ENCODE results near the gene RIMKLB.
"Not testable (repeated sequence)": the region's sequence is repeated elsewhere in the genome, so short reads cannot be mapped to it uniquely, and the experiment has no call there.

- not testable (repeated sequence) for TF ChIP-seq ARNTL (CRISPR knock-in tag; IDR thresholded peaks at IDR 0.05; ENCODE audit: borderline replicate concordance, low read depth); ESRRG (CRISPR knock-in tag; IDR thresholded peaks at IDR 0.05); CREB5 (CRISPR knock-in tag; IDR thresholded peaks at IDR 0.05; ENCODE audit: low read depth); ZNF565 (CRISPR knock-in tag; conservative IDR thresholded peaks at IDR 0.05; ENCODE audit: low read depth); ZFP30 (CRISPR knock-in tag; IDR thresholded peaks at IDR 0.05)
Measured at GRCh38 chr12:8743121-8743520, 45.3 kb downstream of the RIMKLB start.
